HepG2 (cell line): ENCODE data around the gene SLC1A4. TPM values are rescaled to one million over a fixed set of nuclear protein-coding genes. Genes with fewer than 3 reads are reported as not detected.

Source experiments
- ATAC-seq: fragments of 200-7000 bp; cut with Tn5 transposase; 3 replicates; pipeline ENCODE4 v1.9.1; 2020; ENCODE audit warnings: mild to moderate bottlenecking, moderate library complexity
- BruUV-seq: library from RNA; stranded (reverse); fragments of 400-500 nt; replicated peaks from 2 replicates; lab custom pipeline; 2021; lab: Mats Ljungman, UMichigan
- CTCF ChIA-PET: fragments of 300-600 bp; formaldehyde crosslinking; extraction: SDS; loops from one replicate; lab custom pipeline; 2021; ENCODE audit warnings: low total read pairs, inconsistent platforms, low intra/inter-chr PET ratio; lab: Yijun Ruan, JAX
- POLR2A ChIA-PET: fragments of 350-600 bp; sonication (Branson Sonifier 250); formaldehyde crosslinking; loops from one replicate; lab custom pipeline; 2020; ENCODE audit warnings: antibody characterized with exemption, inconsistent platforms; lab: Yijun Ruan, JAX
- DNase-seq: peaks from one replicate; pipeline ENCODE4 v3.0.0-alpha.2; 2015; ENCODE audit warnings: low spot score
- FAIRE-seq: peaks from 3 replicates; lab custom pipeline; 2011; peaks lifted over from hg19 to GRCh38; lab: Jason Lieb, UNC
- H2AFZ ChIP-seq: one replicate; pipeline ENCODE4 v1.6.1; 2011; ENCODE audit warnings: low read length, inconsistent platforms
- H3K27ac ChIP-seq: fragments of 300-600 bp; 3 replicates; pipeline ENCODE4 v1.8.0; 2011; ENCODE audit warnings: mixed run types, mild to moderate bottlenecking, mixed read lengths, low read length, inconsistent platforms; ENCODE audit not compliant: insufficient read depth; ENCODE audit errors: extremely low read length
- H3K27me3 ChIP-seq, 2 experiments: fragments of 200-600 bp in 1 of 2; 2 replicates in 1 of 2; 3 replicates in 1 of 2; pipeline versions ENCODE4 v1.6.0 to v1.8.0; 2011; ENCODE audit warnings: low read length in 2 of 2, mild to moderate bottlenecking in 2 of 2, moderate library complexity in 2 of 2, inconsistent platforms in 1 of 2; ENCODE audit not compliant: insufficient read depth in 2 of 2, control insufficient read depth in 1 of 2
- H3K36me3 ChIP-seq, 2 experiments: fragments of 200-600 bp in 1 of 2; replicated peaks in 1 of 2; 2 replicates in 1 of 2; 3 replicates in 1 of 2; pipeline versions ENCODE4 v1.5.1 to v1.8.0; 2011; ENCODE audit warnings: low read length in 2 of 2, inconsistent platforms in 1 of 2; ENCODE audit not compliant: insufficient read depth in 2 of 2, control insufficient read depth in 1 of 2
- H3K4me1 ChIP-seq: 2 replicates; pipeline ENCODE4 v1.5.1; 2012; ENCODE audit warnings: low read length, inconsistent platforms; ENCODE audit not compliant: insufficient read depth
- H3K4me2 ChIP-seq: 2 replicates; pipeline ENCODE4 v1.6.0; 2011; ENCODE audit warnings: low read depth, low read length, inconsistent platforms
- H3K4me3 ChIP-seq, 3 experiments: fragments of 200-600 bp in 1 of 3; sonication (generic), shearing (Covaris generic) in 1 of 3; replicated peaks in 1 of 3; 2 replicates each; pipeline ENCODE4 v1.5.1; 2011 to 2016; ENCODE audit warnings: low read length in 3 of 3, inconsistent platforms in 2 of 3, low read depth in 2 of 3, mild to moderate bottlenecking in 2 of 3, control low read depth in 1 of 3, mixed read lengths in 1 of 3; ENCODE audit not compliant: insufficient read depth in 1 of 3
- H3K79me2 ChIP-seq: one replicate; pipeline ENCODE4 v1.6.1; 2011; ENCODE audit warnings: low read length, inconsistent platforms; ENCODE audit not compliant: insufficient read depth
- H3K9ac ChIP-seq: 2 replicates; pipeline ENCODE4 v1.6.0; 2011; ENCODE audit warnings: mild to moderate bottlenecking, low read depth, low read length, inconsistent platforms; ENCODE audit not compliant: insufficient read depth
- H3K9me3 ChIP-seq: 2 replicates; pipeline ENCODE4 v1.5.1; 2012; ENCODE audit warnings: mild to moderate bottlenecking, low read length
- H4K20me1 ChIP-seq: 2 replicates; pipeline ENCODE4 v1.6.0; 2011; ENCODE audit warnings: inconsistent platforms, mild to moderate bottlenecking, low read length, moderate library complexity; ENCODE audit not compliant: insufficient read depth
- ATRX ChIP-seq: sonication (generic); formaldehyde crosslinking; IDR thresholded peaks from 2 replicates; pipeline ENCODE4 v1.4.0; 2020; ENCODE audit warnings: missing genetic modification reagents, borderline replicate concordance
- CBFB ChIP-seq: sonication (generic); formaldehyde crosslinking; IDR thresholded peaks from 2 replicates; pipeline ENCODE4 v1.4.0; 2020; ENCODE audit warnings: missing genetic modification reagents
- DPF2 ChIP-seq: sonication (generic); formaldehyde crosslinking; IDR thresholded peaks from 2 replicates; pipeline ENCODE4 v1.4.0; 2020; ENCODE audit warnings: mild to moderate bottlenecking, low read depth, missing genetic modification reagents, borderline replicate concordance
- ESRRA ChIP-seq: sonication (generic); formaldehyde crosslinking; IDR thresholded peaks from 2 replicates; pipeline ENCODE4 v1.5.1; 2020; ENCODE audit warnings: mild to moderate bottlenecking, low read depth, missing genetic modification reagents
- FOXC1 ChIP-seq: sonication (generic); formaldehyde crosslinking; IDR thresholded peaks from 2 replicates; pipeline ENCODE4 v1.8.0; 2022; ENCODE audit warnings: mild to moderate bottlenecking, missing genetic modification reagents, borderline replicate concordance
- GPN1 ChIP-seq: sonication (generic); formaldehyde crosslinking; IDR thresholded peaks from 2 replicates; pipeline ENCODE4 v1.5.1; 2020; ENCODE audit warnings: missing genetic modification reagents, borderline replicate concordance
- GZF1 ChIP-seq: sonication (generic); formaldehyde crosslinking; IDR thresholded peaks from 2 replicates; pipeline ENCODE4 v1.5.1; 2020; ENCODE audit warnings: mild to moderate bottlenecking, missing genetic modification reagents
- MED13 ChIP-seq: sonication (generic); formaldehyde crosslinking; IDR thresholded peaks from 2 replicates; pipeline ENCODE4 v1.5.0; 2020; ENCODE audit warnings: missing genetic modification reagents
- SOX13 ChIP-seq, 3 experiments: fragments of 450-650 bp in 1 of 3; sonication (generic) in 1 of 3; formaldehyde crosslinking in 1 of 3; IDR thresholded peaks in 2 of 3; conservative IDR thresholded peaks in 1 of 3; 2 replicates each; pipeline versions ENCODE4 v1.5.0 to v1.6.1; 2016 to 2020; ENCODE audit warnings: antibody characterized with exemption in 1 of 3, mild to moderate bottlenecking in 1 of 3, missing compliant biosample characterization in 1 of 3, missing genetic modification reagents in 1 of 3, moderate library complexity in 1 of 3
- ZNF251 ChIP-seq: sonication (generic); formaldehyde crosslinking; IDR thresholded peaks from 2 replicates; pipeline ENCODE4 v1.9.0; 2021; ENCODE audit warnings: mild to moderate bottlenecking, missing genetic modification reagents
- ZNF484 ChIP-seq: sonication (generic); formaldehyde crosslinking; IDR thresholded peaks from 2 replicates; pipeline ENCODE4 v1.5.1; 2020; ENCODE audit warnings: mild to moderate bottlenecking, low read depth, missing genetic modification reagents, borderline replicate concordance
- ZNF572 ChIP-seq: sonication (generic); formaldehyde crosslinking; IDR thresholded peaks from 2 replicates; pipeline ENCODE4 v1.5.1; 2020; ENCODE audit warnings: mild to moderate bottlenecking, missing genetic modification reagents
- ZNF580 ChIP-seq: IDR thresholded peaks from 2 replicates; pipeline ENCODE4 v1.6.1; 2016; ENCODE audit warnings: low read depth, borderline replicate concordance
- ZNF652 ChIP-seq: IDR thresholded peaks from 2 replicates; pipeline ENCODE4 v1.6.1; 2016; ENCODE audit warnings: low read depth, borderline replicate concordance
- WGBS: methylation state at CpG from one replicate; pipeline ENCODE4 v1.1.6; 2017; ENCODE audit warnings: low lambda C conversion rate; 5-methylcytosine and 5-hydroxymethylcytosine counted together
- in situ Hi-C: cut with HindIII; loops from 2 replicates; pipeline ENCODE4 v1.10.0; 2017; ENCODE audit warnings: low pct_unique_long_range_greater_than_20kb; ENCODE audit not compliant: extremely low pct_ligation_motif_present
- intact Hi-C: fragments of 100-400 bp; cut with micrococcal nuclease; formaldehyde crosslinking; loops from one replicate; pipeline ENCODE4 v1.10.0; 2022; ENCODE audit not compliant: unreplicated experiment
- polyA plus RNA-seq, 8 experiments: library from polyadenylated mRNA; depleted of rRNA in 3 of 8; stranded (reverse) in 7 of 8; unstranded in 1 of 8; fragments of >200 nt; fragmentation: Illumina TruSeq in 4 of 8; extraction: Trizol in 4 of 8; gene quantifications; 2 replicates each; pipeline versions ENCODE4 v1.2.1 to v1.2.3, GENCODE V29; 2011 to 2016; ENCODE audit warnings: low read depth in 4 of 8, missing spikeins in 1 of 8, mixed read lengths in 1 of 8; ENCODE audit not compliant: insufficient read depth in 1 of 8
- total RNA-seq, 5 experiments: library from RNA; depleted of rRNA; stranded (reverse); fragments of >200 nt; fragmentation: Illumina TruSeq; extraction: Trizol; gene quantifications; 2 replicates each; pipeline ENCODE4 v1.2.3, GENCODE V29; 2016; ENCODE audit warnings: low read depth in 1 of 5
- TF ChIP-seq, protein P1 (sequence below): sonication (generic); formaldehyde crosslinking; conservative IDR thresholded peaks from 2 replicates; pipeline ENCODE4 v1.4.0; 2020; ENCODE audit warnings: missing genetic modification reagents
- TF ChIP-seq, protein P2 (sequence below): sonication (generic); formaldehyde crosslinking; IDR thresholded peaks from 2 replicates; pipeline ENCODE4 v1.4.0; 2020; ENCODE audit warnings: missing genetic modification reagents
- TF ChIP-seq, protein P3 (sequence below): sonication (generic); formaldehyde crosslinking; IDR thresholded peaks from 2 replicates; pipeline ENCODE4 v1.8.1; 2023; ENCODE audit warnings: mild to moderate bottlenecking, missing genetic modification reagents

Gene SLC1A4
- total and polyA plus RNA-seq, 2 of the 13 experiments (the other 11 are each of a cell fraction or from before 2014, with no cell fraction given) = 21.0 to 39.6 TPM

- Histone ChIP-seq H3K4me3 (no peak overlapping the region), H3K27ac (no peak overlapping the region), H3K4me1 (peaks cover 12% of the 10 kb centered on the region), H3K79me2 (peaks cover 19% of the 10 kb centered on the region), H3K9ac (no peak overlapping the region), H3K4me2 (no peak overlapping the region), H3K9me3 (no peaks in the 10 kb centered on the region), H3K36me3 (peaks cover 8 to 41% of the 10 kb centered on the region in 2 experiments; a peak in 4 of 5 replicates), H2AFZ (no peak overlapping the region), H4K20me1 (0 out of 2 replicates have a peak, but pooled peaks cover 2% of the 10 kb centered on the region), H3K27me3 (no peaks in the 10 kb centered on the region)
- in situ Hi-C loops (no loop called here), intact Hi-C loops (no loop called here)
- 85% methylated on average over 2 of the region's 2 CpGs for WGBS
- ATAC-seq = no peak
- POLR2A ChIA-PET = no interaction called here
- CTCF ChIA-PET = no interaction called here
- FAIRE-seq = no peak
- BruUV-seq = no TSS peak
- DNase-seq = no peak
- TF ChIP-seq SOX13 (IDR thresholded peaks at IDR 0.05) (no peak), SOX13 (CRISPR knock-in tag; conservative IDR thresholded peaks at IDR 0.05 in 1 of 2, IDR thresholded peaks at IDR 0.05 in 1 of 2) (no peak), GZF1 (CRISPR knock-in tag) (no peak), ZNF484 (CRISPR knock-in tag) (no peak), DPF2 (CRISPR knock-in tag) (no peak), ZNF251 (no peak), MED13 (CRISPR knock-in tag) (no peak), ZNF652 (no peak), ZNF580 (no peak), ESRRA (CRISPR knock-in tag) (no peak), FOXC1 (CRISPR knock-in tag) (no peak), ZNF572 (CRISPR knock-in tag) (no peak), CBFB (no peak), GPN1 (CRISPR knock-in tag) (no peak), ATRX (CRISPR knock-in tag) (no peak)
- TF ChIP-seq, protein P1, sequence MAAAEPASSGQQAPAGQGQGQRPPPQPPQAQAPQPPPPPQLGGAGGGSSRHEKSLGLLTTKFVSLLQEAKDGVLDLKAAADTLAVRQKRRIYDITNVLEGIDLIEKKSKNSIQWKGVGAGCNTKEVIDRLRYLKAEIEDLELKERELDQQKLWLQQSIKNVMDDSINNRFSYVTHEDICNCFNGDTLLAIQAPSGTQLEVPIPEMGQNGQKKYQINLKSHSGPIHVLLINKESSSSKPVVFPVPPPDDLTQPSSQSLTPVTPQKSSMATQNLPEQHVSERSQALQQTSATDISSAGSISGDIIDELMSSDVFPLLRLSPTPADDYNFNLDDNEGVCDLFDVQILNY (CRISPR knock-in tag) = no peak
- TF ChIP-seq, protein P2, sequence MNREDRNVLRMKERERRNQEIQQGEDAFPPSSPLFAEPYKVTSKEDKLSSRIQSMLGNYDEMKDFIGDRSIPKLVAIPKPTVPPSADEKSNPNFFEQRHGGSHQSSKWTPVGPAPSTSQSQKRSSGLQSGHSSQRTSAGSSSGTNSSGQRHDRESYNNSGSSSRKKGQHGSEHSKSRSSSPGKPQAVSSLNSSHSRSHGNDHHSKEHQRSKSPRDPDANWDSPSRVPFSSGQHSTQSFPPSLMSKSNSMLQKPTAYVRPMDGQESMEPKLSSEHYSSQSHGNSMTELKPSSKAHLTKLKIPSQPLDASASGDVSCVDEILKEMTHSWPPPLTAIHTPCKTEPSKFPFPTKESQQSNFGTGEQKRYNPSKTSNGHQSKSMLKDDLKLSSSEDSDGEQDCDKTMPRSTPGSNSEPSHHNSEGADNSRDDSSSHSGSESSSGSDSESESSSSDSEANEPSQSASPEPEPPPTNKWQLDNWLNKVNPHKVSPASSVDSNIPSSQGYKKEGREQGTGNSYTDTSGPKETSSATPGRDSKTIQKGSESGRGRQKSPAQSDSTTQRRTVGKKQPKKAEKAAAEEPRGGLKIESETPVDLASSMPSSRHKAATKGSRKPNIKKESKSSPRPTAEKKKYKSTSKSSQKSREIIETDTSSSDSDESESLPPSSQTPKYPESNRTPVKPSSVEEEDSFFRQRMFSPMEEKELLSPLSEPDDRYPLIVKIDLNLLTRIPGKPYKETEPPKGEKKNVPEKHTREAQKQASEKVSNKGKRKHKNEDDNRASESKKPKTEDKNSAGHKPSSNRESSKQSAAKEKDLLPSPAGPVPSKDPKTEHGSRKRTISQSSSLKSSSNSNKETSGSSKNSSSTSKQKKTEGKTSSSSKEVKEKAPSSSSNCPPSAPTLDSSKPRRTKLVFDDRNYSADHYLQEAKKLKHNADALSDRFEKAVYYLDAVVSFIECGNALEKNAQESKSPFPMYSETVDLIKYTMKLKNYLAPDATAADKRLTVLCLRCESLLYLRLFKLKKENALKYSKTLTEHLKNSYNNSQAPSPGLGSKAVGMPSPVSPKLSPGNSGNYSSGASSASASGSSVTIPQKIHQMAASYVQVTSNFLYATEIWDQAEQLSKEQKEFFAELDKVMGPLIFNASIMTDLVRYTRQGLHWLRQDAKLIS = no peak
- TF ChIP-seq, protein P3, sequence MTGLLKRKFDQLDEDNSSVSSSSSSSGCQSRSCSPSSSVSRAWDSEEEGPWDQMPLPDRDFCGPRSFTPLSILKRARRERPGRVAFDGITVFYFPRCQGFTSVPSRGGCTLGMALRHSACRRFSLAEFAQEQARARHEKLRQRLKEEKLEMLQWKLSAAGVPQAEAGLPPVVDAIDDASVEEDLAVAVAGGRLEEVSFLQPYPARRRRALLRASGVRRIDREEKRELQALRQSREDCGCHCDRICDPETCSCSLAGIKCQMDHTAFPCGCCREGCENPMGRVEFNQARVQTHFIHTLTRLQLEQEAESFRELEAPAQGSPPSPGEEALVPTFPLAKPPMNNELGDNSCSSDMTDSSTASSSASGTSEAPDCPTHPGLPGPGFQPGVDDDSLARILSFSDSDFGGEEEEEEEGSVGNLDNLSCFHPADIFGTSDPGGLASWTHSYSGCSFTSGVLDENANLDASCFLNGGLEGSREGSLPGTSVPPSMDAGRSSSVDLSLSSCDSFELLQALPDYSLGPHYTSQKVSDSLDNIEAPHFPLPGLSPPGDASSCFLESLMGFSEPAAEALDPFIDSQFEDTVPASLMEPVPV (CRISPR knock-in tag) = no peak
Measured at GRCh38 chr2:64999754-65000153, 10.6 kb downstream of the SLC1A4 start.
